HepG2 (cell line): Measurements from ENCODE around the gene CRTAC1. TPM values are rescaled to one million over a fixed set of nuclear protein-coding genes. Genes with fewer than 3 reads are reported as not detected.

Experiments used
- ATAC-seq: fragments of 200-7000 bp; cut with Tn5 transposase; 3 replicates; pipeline ENCODE4 v1.9.1; 2020; ENCODE audit warnings: mild to moderate bottlenecking, moderate library complexity
- BruUV-seq: library from RNA; stranded (reverse); fragments of 400-500 nt; replicated peaks from 2 replicates; lab custom pipeline; 2021; lab: Mats Ljungman, UMichigan
- CTCF ChIA-PET: fragments of 300-600 bp; formaldehyde crosslinking; extraction: SDS; loops from one replicate; lab custom pipeline; 2021; ENCODE audit warnings: low total read pairs, inconsistent platforms, low intra/inter-chr PET ratio; lab: Yijun Ruan, JAX
- POLR2A ChIA-PET: fragments of 350-600 bp; sonication (Branson Sonifier 250); formaldehyde crosslinking; loops from one replicate; lab custom pipeline; 2020; ENCODE audit warnings: antibody characterized with exemption, inconsistent platforms; lab: Yijun Ruan, JAX
- DNase-seq: peaks from one replicate; pipeline ENCODE4 v3.0.0-alpha.2; 2015; ENCODE audit warnings: low spot score
- FAIRE-seq: peaks from 3 replicates; lab custom pipeline; 2011; peaks lifted over from hg19 to GRCh38; lab: Jason Lieb, UNC
- H2AFZ ChIP-seq: one replicate; pipeline ENCODE4 v1.6.1; 2011; ENCODE audit warnings: low read length, inconsistent platforms
- H3K27ac ChIP-seq: fragments of 300-600 bp; 3 replicates; pipeline ENCODE4 v1.8.0; 2011; ENCODE audit warnings: mixed run types, mild to moderate bottlenecking, mixed read lengths, low read length, inconsistent platforms; ENCODE audit not compliant: insufficient read depth; ENCODE audit errors: extremely low read length
- H3K27me3 ChIP-seq, 2 experiments: fragments of 200-600 bp in 1 of 2; 2 replicates in 1 of 2; 3 replicates in 1 of 2; pipeline versions ENCODE4 v1.6.0 to v1.8.0; 2011; ENCODE audit warnings: low read length in 2 of 2, mild to moderate bottlenecking in 2 of 2, moderate library complexity in 2 of 2, inconsistent platforms in 1 of 2; ENCODE audit not compliant: insufficient read depth in 2 of 2, control insufficient read depth in 1 of 2
- H3K36me3 ChIP-seq, 2 experiments: fragments of 200-600 bp in 1 of 2; replicated peaks in 1 of 2; 2 replicates in 1 of 2; 3 replicates in 1 of 2; pipeline versions ENCODE4 v1.5.1 to v1.8.0; 2011; ENCODE audit warnings: low read length in 2 of 2, inconsistent platforms in 1 of 2; ENCODE audit not compliant: insufficient read depth in 2 of 2, control insufficient read depth in 1 of 2
- H3K4me1 ChIP-seq: 2 replicates; pipeline ENCODE4 v1.5.1; 2012; ENCODE audit warnings: low read length, inconsistent platforms; ENCODE audit not compliant: insufficient read depth
- H3K4me2 ChIP-seq: 2 replicates; pipeline ENCODE4 v1.6.0; 2011; ENCODE audit warnings: low read depth, low read length, inconsistent platforms
- H3K4me3 ChIP-seq, 3 experiments: fragments of 200-600 bp in 1 of 3; sonication (generic), shearing (Covaris generic) in 1 of 3; replicated peaks in 1 of 3; 2 replicates each; pipeline ENCODE4 v1.5.1; 2011 to 2016; ENCODE audit warnings: low read length in 3 of 3, inconsistent platforms in 2 of 3, low read depth in 2 of 3, mild to moderate bottlenecking in 2 of 3, control low read depth in 1 of 3, mixed read lengths in 1 of 3; ENCODE audit not compliant: insufficient read depth in 1 of 3
- H3K79me2 ChIP-seq: one replicate; pipeline ENCODE4 v1.6.1; 2011; ENCODE audit warnings: low read length, inconsistent platforms; ENCODE audit not compliant: insufficient read depth
- H3K9ac ChIP-seq: 2 replicates; pipeline ENCODE4 v1.6.0; 2011; ENCODE audit warnings: mild to moderate bottlenecking, low read depth, low read length, inconsistent platforms; ENCODE audit not compliant: insufficient read depth
- H3K9me3 ChIP-seq: 2 replicates; pipeline ENCODE4 v1.5.1; 2012; ENCODE audit warnings: mild to moderate bottlenecking, low read length
- H4K20me1 ChIP-seq: 2 replicates; pipeline ENCODE4 v1.6.0; 2011; ENCODE audit warnings: inconsistent platforms, mild to moderate bottlenecking, low read length, moderate library complexity; ENCODE audit not compliant: insufficient read depth
- AGO2 ChIP-seq: fragments of 200-400 bp; formaldehyde crosslinking; optimal IDR thresholded peaks from 2 replicates; pipeline ENCODE3; 2017; ENCODE audit warnings: mild to moderate bottlenecking, low read depth, low read length, moderate library complexity
- BHLHE40 ChIP-seq: IDR thresholded peaks from 2 replicates; pipeline ENCODE4 v1.6.1; 2011; ENCODE audit warnings: low read length, improper control_type of control experiment
- FOXK1 ChIP-seq: sonication (generic); formaldehyde crosslinking; IDR thresholded peaks from 2 replicates; pipeline ENCODE4 v1.4.0; 2020; ENCODE audit warnings: low read depth, missing genetic modification reagents, borderline replicate concordance
- MAFK ChIP-seq, 2 experiments: IDR thresholded peaks in 1 of 2; conservative IDR thresholded peaks in 1 of 2; 2 replicates each; pipeline ENCODE4 v1.6.1; 2011; ENCODE audit warnings: improper control_type of control experiment in 2 of 2, low read length in 2 of 2
- SP4 ChIP-seq: sonication (generic); formaldehyde crosslinking; IDR thresholded peaks from 2 replicates; pipeline ENCODE4 v1.8.1; 2023; ENCODE audit warnings: mild to moderate bottlenecking, missing genetic modification reagents
- ZFX ChIP-seq: sonication (generic); formaldehyde crosslinking; IDR thresholded peaks from 2 replicates; pipeline ENCODE4 v1.4.0; 2020; ENCODE audit warnings: mild to moderate bottlenecking, low read depth, missing genetic modification reagents, moderate library complexity
- ZIK1 ChIP-seq: sonication (generic); formaldehyde crosslinking; IDR thresholded peaks from 2 replicates; pipeline ENCODE4 v1.5.0; 2020; ENCODE audit warnings: mild to moderate bottlenecking, low read depth, missing genetic modification reagents, borderline replicate concordance
- ZNF274 ChIP-seq: sonication (generic); formaldehyde crosslinking; IDR thresholded peaks from 2 replicates; pipeline ENCODE4 v1.5.1; 2020; ENCODE audit warnings: mild to moderate bottlenecking, missing genetic modification reagents
- WGBS: methylation state at CpG from one replicate; pipeline ENCODE4 v1.1.6; 2017; ENCODE audit warnings: low lambda C conversion rate; 5-methylcytosine and 5-hydroxymethylcytosine counted together
- in situ Hi-C: cut with HindIII; loops from 2 replicates; pipeline ENCODE4 v1.10.0; 2017; ENCODE audit warnings: low pct_unique_long_range_greater_than_20kb; ENCODE audit not compliant: extremely low pct_ligation_motif_present
- intact Hi-C: fragments of 100-400 bp; cut with micrococcal nuclease; formaldehyde crosslinking; loops from one replicate; pipeline ENCODE4 v1.10.0; 2022; ENCODE audit not compliant: unreplicated experiment
- polyA plus RNA-seq, 8 experiments: library from polyadenylated mRNA; depleted of rRNA in 3 of 8; stranded (reverse) in 7 of 8; unstranded in 1 of 8; fragments of >200 nt; fragmentation: Illumina TruSeq in 4 of 8; extraction: Trizol in 4 of 8; gene quantifications; 2 replicates each; pipeline versions ENCODE4 v1.2.1 to v1.2.3, GENCODE V29; 2011 to 2016; ENCODE audit warnings: low read depth in 4 of 8, missing spikeins in 1 of 8, mixed read lengths in 1 of 8; ENCODE audit not compliant: insufficient read depth in 1 of 8
- total RNA-seq, 5 experiments: library from RNA; depleted of rRNA; stranded (reverse); fragments of >200 nt; fragmentation: Illumina TruSeq; extraction: Trizol; gene quantifications; 2 replicates each; pipeline ENCODE4 v1.2.3, GENCODE V29; 2016; ENCODE audit warnings: low read depth in 1 of 5
- TF ChIP-seq, protein P1 (sequence below): conservative IDR thresholded peaks from 2 replicates; pipeline ENCODE4 v1.6.1; 2018; ENCODE audit warnings: missing genetic modification reagents
- TF ChIP-seq, protein P2 (sequence below): sonication (generic); formaldehyde crosslinking; IDR thresholded peaks from 2 replicates; pipeline ENCODE4 v1.4.0; 2020; ENCODE audit warnings: missing genetic modification reagents
- TF ChIP-seq, protein P3 (sequence below): sonication (generic); formaldehyde crosslinking; IDR thresholded peaks from 2 replicates; pipeline ENCODE4 v1.4.0; 2020; ENCODE audit warnings: low read depth, missing genetic modification reagents
- TF ChIP-seq, protein P4 (sequence below): sonication (generic); formaldehyde crosslinking; IDR thresholded peaks from 2 replicates; pipeline ENCODE4 v1.4.0; 2020; ENCODE audit warnings: mild to moderate bottlenecking, missing genetic modification reagents

Gene CRTAC1
- total and polyA plus RNA-seq, 2 of the 13 experiments (the other 11 are each of a cell fraction or from before 2014, with no cell fraction given), result not detected

DNA sequence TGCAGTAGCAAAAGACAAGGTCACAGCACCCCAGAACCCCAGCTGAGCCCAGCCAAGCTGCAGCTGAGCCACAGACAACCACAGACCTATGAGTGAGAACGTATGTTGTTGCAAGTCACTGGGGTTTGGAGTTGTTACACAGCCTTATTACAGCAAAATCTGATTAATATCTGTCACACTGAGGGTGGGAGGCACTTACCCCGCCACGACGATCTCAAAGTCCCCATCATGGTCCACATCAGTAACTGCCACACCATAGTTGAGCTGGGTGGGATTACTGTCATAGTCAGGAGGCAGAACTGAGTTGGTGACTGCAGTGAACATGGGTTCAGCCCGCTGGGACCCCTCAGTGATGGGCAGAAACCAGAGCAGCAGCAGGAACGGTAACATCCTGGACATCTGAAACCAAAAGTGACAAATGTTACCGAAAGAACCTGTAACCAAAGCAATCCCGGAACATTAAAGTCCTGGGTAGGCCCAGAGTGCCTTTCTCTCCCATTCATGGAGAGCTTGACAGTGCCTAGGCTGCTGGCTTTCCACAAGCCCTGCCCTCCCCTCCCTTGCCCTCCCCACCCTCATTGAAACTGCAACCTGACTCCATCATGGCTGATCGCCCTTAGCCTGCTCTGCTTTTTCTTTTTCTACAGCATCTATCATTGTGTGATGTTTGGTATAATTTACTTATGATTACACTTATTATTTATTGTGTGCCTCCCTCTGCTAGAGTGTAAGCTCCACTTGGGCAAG lies 19.3 kb downstream of the CRTAC1 start:
- in situ Hi-C loops, result no loop called here
- Histone ChIP-seq H2AFZ (no peak overlapping the region), H3K27me3 (peaks cover 0 to 34% of the 10 kb centered on the region in 2 experiments; a peak in 3 of 5 replicates), H3K36me3 (no peaks in the 10 kb centered on the region), H4K20me1 (no peaks in the 10 kb centered on the region), H3K4me1 (no peaks in the 10 kb centered on the region), H3K9ac (no peak overlapping the region), H3K9me3 (no peaks in the 10 kb centered on the region), H3K27ac (no peak overlapping the region), H3K4me2 (no peak overlapping the region), H3K4me3 (no peak overlapping the region), H3K79me2 (no peaks in the 10 kb centered on the region)
- BruUV-seq, result no TSS peak
- ChIA-PET POLR2A (no interaction called here), CTCF (no interaction called here)
- intact Hi-C loops, result no loop called here
- FAIRE-seq (no peak), DNase-seq (no peak), ATAC-seq (no peak)
- WGBS, result 0% methylated on average over 5 of the region's 9 CpGs
- TF ChIP-seq, protein P1, sequence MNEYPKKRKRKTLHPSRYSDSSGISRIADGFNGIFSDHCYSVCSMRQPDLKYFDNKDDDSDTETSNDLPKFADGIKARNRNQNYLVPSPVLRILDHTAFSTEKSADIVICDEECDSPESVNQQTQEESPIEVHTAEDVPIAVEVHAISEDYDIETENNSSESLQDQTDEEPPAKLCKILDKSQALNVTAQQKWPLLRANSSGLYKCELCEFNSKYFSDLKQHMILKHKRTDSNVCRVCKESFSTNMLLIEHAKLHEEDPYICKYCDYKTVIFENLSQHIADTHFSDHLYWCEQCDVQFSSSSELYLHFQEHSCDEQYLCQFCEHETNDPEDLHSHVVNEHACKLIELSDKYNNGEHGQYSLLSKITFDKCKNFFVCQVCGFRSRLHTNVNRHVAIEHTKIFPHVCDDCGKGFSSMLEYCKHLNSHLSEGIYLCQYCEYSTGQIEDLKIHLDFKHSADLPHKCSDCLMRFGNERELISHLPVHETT, result no peak
- no peak for TF ChIP-seq FOXK1 (CRISPR knock-in tag)
- no peak for TF ChIP-seq ZFX (CRISPR knock-in tag)
- TF ChIP-seq BHLHE40, result no peak
- TF ChIP-seq MAFK (conservative IDR thresholded peaks at IDR 0.05 in 1 of 2, IDR thresholded peaks at IDR 0.05 in 1 of 2; ENCODE audit: low read length in 2 of 2), result no peak
- no peak for TF ChIP-seq SP4 (CRISPR knock-in tag)
- no peak for TF ChIP-seq ZNF274 (CRISPR knock-in tag)
- TF ChIP-seq, protein P2, sequence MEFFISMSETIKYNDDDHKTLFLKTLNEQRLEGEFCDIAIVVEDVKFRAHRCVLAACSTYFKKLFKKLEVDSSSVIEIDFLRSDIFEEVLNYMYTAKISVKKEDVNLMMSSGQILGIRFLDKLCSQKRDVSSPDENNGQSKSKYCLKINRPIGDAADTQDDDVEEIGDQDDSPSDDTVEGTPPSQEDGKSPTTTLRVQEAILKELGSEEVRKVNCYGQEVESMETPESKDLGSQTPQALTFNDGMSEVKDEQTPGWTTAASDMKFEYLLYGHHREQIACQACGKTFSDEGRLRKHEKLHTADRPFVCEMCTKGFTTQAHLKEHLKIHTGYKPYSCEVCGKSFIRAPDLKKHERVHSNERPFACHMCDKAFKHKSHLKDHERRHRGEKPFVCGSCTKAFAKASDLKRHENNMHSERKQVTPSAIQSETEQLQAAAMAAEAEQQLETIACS (CRISPR knock-in tag), result no peak
- TF ChIP-seq ZIK1 (CRISPR knock-in tag), result no peak
- TF ChIP-seq, protein P3, sequence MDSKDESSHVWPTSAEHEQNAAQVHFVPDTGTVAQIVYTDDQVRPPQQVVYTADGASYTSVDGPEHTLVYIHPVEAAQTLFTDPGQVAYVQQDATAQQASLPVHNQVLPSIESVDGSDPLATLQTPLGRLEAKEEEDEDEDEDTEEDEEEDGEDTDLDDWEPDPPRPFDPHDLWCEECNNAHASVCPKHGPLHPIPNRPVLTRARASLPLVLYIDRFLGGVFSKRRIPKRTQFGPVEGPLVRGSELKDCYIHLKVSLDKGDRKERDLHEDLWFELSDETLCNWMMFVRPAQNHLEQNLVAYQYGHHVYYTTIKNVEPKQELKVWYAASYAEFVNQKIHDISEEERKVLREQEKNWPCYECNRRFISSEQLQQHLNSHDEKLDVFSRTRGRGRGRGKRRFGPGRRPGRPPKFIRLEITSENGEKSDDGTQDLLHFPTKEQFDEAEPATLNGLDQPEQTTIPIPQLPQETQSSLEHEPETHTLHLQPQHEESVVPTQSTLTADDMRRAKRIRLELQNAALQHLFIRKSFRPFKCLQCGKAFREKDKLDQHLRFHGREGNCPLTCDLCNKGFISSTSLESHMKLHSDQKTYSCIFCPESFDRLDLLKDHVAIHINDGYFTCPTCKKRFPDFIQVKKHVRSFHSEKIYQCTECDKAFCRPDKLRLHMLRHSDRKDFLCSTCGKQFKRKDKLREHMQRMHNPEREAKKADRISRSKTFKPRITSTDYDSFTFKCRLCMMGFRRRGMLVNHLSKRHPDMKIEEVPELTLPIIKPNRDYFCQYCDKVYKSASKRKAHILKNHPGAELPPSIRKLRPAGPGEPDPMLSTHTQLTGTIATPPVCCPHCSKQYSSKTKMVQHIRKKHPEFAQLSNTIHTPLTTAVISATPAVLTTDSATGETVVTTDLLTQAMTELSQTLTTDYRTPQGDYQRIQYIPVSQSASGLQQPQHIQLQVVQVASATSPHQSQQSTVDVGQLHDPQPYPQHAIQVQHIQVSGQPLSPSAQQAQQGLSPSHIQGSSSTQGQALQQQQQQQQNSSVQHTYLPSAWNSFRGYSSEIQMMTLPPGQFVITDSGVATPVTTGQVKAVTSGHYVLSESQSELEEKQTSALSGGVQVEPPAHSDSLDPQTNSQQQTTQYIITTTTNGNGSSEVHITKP (CRISPR knock-in tag), result no peak
- TF ChIP-seq, protein P4, sequence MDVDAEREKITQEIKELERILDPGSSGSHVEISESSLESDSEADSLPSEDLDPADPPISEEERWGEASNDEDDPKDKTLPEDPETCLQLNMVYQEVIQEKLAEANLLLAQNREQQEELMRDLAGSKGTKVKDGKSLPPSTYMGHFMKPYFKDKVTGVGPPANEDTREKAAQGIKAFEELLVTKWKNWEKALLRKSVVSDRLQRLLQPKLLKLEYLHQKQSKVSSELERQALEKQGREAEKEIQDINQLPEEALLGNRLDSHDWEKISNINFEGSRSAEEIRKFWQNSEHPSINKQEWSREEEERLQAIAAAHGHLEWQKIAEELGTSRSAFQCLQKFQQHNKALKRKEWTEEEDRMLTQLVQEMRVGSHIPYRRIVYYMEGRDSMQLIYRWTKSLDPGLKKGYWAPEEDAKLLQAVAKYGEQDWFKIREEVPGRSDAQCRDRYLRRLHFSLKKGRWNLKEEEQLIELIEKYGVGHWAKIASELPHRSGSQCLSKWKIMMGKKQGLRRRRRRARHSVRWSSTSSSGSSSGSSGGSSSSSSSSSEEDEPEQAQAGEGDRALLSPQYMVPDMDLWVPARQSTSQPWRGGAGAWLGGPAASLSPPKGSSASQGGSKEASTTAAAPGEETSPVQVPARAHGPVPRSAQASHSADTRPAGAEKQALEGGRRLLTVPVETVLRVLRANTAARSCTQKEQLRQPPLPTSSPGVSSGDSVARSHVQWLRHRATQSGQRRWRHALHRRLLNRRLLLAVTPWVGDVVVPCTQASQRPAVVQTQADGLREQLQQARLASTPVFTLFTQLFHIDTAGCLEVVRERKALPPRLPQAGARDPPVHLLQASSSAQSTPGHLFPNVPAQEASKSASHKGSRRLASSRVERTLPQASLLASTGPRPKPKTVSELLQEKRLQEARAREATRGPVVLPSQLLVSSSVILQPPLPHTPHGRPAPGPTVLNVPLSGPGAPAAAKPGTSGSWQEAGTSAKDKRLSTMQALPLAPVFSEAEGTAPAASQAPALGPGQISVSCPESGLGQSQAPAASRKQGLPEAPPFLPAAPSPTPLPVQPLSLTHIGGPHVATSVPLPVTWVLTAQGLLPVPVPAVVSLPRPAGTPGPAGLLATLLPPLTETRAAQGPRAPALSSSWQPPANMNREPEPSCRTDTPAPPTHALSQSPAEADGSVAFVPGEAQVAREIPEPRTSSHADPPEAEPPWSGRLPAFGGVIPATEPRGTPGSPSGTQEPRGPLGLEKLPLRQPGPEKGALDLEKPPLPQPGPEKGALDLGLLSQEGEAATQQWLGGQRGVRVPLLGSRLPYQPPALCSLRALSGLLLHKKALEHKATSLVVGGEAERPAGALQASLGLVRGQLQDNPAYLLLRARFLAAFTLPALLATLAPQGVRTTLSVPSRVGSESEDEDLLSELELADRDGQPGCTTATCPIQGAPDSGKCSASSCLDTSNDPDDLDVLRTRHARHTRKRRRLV (CRISPR knock-in tag), result no peak
- TF ChIP-seq AGO2, result no peak
